Coronary artery (tissue), 2 donors: ENCODE results near the gene SLC22A5.

Source experiments
- DNase-seq: peaks from one replicate; pipeline ENCODE4 v3.0.0-alpha.2; 2017; ENCODE audit warnings: low spot score
- H3K27ac ChIP-seq, 2 donors: fragments of 200-600 bp; sonication (generic); one replicate each; pipeline ENCODE4 v1.5.1; 2016 to 2019
- H3K4me3 ChIP-seq: fragments of 200-600 bp; sonication (generic); 2 replicates; pipeline ENCODE4 v1.5.1; 2016; ENCODE audit warnings: mild to moderate bottlenecking, moderate library complexity
- TF ChIP-seq, protein P1 (sequence below): fragments of 200-600 bp; sonication (generic); IDR thresholded peaks from one replicate; pipeline ENCODE4 v1.5.1; 2019; ENCODE audit warnings: antibody characterized with exemption

Gene SLC22A5

GRCh38 chr5:132327252-132327955 lies 42.1 kb upstream of the SLC22A5 start:
- Histone ChIP-seq H3K27ac (no peak overlapping the region), H3K4me3 (no peak overlapping the region)
- DNase-seq = no peak
- TF ChIP-seq, protein P1, sequence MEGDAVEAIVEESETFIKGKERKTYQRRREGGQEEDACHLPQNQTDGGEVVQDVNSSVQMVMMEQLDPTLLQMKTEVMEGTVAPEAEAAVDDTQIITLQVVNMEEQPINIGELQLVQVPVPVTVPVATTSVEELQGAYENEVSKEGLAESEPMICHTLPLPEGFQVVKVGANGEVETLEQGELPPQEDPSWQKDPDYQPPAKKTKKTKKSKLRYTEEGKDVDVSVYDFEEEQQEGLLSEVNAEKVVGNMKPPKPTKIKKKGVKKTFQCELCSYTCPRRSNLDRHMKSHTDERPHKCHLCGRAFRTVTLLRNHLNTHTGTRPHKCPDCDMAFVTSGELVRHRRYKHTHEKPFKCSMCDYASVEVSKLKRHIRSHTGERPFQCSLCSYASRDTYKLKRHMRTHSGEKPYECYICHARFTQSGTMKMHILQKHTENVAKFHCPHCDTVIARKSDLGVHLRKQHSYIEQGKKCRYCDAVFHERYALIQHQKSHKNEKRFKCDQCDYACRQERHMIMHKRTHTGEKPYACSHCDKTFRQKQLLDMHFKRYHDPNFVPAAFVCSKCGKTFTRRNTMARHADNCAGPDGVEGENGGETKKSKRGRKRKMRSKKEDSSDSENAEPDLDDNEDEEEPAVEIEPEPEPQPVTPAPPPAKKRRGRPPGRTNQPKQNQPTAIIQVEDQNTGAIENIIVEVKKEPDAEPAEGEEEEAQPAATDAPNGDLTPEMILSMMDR = no peak

GRCh38 chr5:132334812-132335211 lies 34.7 kb upstream of the SLC22A5 start:
- no peak overlapping the region for H3K27ac ChIP-seq
- no peak for DNase-seq
- TF ChIP-seq, protein P1 = no peak
- no peak overlapping the region for H3K4me3 ChIP-seq

- DNase-seq = no peak
- no peak overlapping the region for H3K4me3 ChIP-seq
- H3K27ac ChIP-seq = no peak overlapping the region
- TF ChIP-seq, protein P1 = no peak
These were observed 34.1 kb upstream of the SLC22A5 start for GRCh38 chr5:132335402-132335801.

- TF ChIP-seq, protein P1 = no peak
- Histone ChIP-seq H3K4me3 (no peak overlapping the region), H3K27ac (no peak overlapping the region)
- no peak for DNase-seq
These were observed 30.0 kb upstream of the SLC22A5 start for GRCh38 chr5:132339502-132339901.

DNA sequence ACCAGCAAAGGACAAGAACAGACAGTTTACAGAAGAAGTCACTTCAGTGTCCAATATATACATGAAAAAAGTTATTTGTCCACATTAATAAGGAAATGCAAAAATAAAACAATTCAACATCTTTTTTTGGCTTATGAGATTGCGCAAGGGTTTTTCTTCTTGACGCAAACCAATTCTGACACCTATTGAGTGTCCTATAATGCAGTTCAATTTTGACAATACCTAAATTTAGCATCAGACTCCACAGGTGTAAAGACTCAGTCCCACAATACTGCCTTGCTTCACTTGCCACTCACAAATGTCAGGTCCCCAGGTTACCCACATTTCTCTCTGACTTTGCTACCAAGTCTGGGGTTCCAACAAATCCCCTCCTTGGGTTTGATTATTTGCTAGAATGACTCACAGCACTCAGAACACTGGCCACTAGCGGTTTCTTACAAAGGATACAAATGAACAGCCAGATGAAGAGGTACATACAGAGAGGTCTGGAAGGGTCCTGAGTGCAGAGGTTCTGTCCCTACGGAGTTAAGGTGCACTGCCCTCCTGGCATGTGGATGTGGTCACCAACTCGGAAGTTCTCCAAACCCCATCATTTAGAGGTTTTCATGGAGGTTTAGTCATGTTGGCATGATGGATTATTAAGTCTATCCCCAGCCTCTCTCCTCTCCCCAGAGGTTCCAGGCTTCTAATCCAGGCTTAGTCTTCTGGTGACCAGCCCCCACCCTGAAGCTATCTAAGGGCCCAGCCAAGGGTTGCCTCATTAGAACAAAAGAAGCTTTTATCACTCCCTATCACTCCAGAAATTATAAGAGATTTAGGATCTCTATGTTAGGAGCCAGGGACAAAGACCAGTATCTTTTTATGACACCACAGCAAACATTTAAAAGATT lies 27.0 kb upstream of the SLC22A5 start:
- Histone ChIP-seq H3K27ac (no peak overlapping the region), H3K4me3 (no peak overlapping the region)
- DNase-seq = no peak
- TF ChIP-seq, protein P1 = no peak

- TF ChIP-seq, protein P1 = no peak
- no peak overlapping the region for H3K27ac ChIP-seq
- no peak overlapping the region for H3K4me3 ChIP-seq
- no peak for DNase-seq
These were observed 24.6 kb upstream of the SLC22A5 start for GRCh38 chr5:132344775-132345514.
